HUES64 (cell line): ENCODE data around the gene GLCE.
"Not testable (repeated sequence)": the region's sequence is repeated elsewhere in the genome, so short reads cannot be mapped to it uniquely, and the experiment has no call there.

Source experiments
- H3K27ac ChIP-seq: 2 replicates; pipeline ENCODE4 v1.7.0; 2013; ENCODE audit warnings: low read depth, low read length, inconsistent platforms
- H3K27me3 ChIP-seq: 2 replicates; pipeline ENCODE4 v1.6.1; 2013; ENCODE audit warnings: mild to moderate bottlenecking, low read length; ENCODE audit not compliant: insufficient read depth
- H3K36me3 ChIP-seq: 2 replicates; pipeline ENCODE4 v1.6.1; 2013; ENCODE audit warnings: mild to moderate bottlenecking, low read length; ENCODE audit not compliant: insufficient read depth
- H3K4me1 ChIP-seq: 2 replicates; pipeline ENCODE4 v1.6.1; 2013; ENCODE audit warnings: mild to moderate bottlenecking, low read length, moderate library complexity; ENCODE audit not compliant: insufficient read depth
- H3K4me3 ChIP-seq: 2 replicates; pipeline ENCODE4 v1.5.1; 2013; ENCODE audit warnings: mild to moderate bottlenecking, low read length, moderate library complexity
- H3K9ac ChIP-seq: 2 replicates; pipeline ENCODE4 v1.6.1; 2013; ENCODE audit warnings: mild to moderate bottlenecking, low read depth, low read length
- H3K9me3 ChIP-seq: 2 replicates; pipeline ENCODE4 v1.6.1; 2013; ENCODE audit warnings: low read depth, low read length; ENCODE audit not compliant: insufficient read depth
- WGBS: fragments of 150-250, 120-280 bp; methylation state at CpG from one replicate; pipeline ENCODE4 v1.1.7; 2013; ENCODE audit warnings: missing lambda C conversion rate; 5-methylcytosine and 5-hydroxymethylcytosine counted together

The GLCE gene

GRCh38 chr15:69159805-69160140 lies 662 bp upstream of the GLCE start:
- H3K9me3 ChIP-seq = no peaks in the 10 kb centered on the region
- H3K36me3 ChIP-seq = no peaks in the 10 kb centered on the region
- peak overlapping the region; percentile 1; the same call in 1 of the 2 replicates for H3K27ac ChIP-seq
- peaks cover 19% of the 10 kb centered on the region for H3K27me3 ChIP-seq
- WGBS = 28% methylated on average over 7 of the region's 7 CpGs
- H3K4me3 ChIP-seq = peak overlapping the region; percentile 80
- H3K4me1 ChIP-seq = 0 out of 2 replicates have a peak, but pooled peaks cover 5% of the 10 kb centered on the region
- H3K9ac ChIP-seq = peak overlapping the region; percentile 61

DNA sequence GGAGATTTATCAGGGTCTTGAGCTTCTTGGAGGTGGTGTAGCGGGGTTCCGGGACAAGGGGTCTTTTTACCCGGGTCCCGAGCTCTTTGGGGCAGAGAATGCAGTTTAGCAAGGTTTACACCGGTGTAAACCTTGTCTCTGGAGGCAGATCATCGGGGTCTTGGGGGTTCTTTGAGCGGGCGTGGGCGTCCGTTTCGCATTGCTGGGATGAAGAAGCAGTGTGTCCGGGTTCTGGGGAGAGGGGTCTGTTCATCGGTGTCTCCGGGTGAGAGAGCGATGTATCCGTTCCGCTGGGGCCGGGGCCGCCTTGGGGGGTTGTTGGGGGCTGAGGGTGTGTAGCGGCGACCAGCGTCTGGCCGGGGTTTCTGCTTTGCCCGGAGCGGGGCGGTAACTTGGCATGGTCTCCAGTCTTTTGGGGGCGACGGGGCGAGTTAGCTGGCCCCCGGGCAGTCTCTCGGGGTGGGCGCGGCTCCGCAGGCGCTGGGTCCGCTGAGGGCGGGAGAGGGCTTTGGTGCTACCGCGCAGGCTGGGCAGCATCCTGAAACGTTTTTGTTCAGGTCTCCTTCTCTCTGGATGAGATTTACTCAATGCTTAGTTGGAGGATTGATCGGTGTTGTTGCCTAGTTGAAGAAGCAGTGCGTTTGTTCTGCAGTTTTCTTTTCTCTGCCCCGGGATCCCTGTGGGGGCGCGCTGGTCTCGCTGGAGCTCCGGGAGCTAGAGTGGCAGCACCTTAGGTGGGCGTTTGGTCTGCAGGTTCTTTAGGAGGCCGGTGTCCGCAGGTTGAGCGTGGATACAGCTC lies 843 bp downstream of the GLCE start:
- Histone ChIP-seq H3K9ac (peak overlapping the region; percentile 85), H3K4me3 (peak overlapping the region; percentile 80), H3K27ac (no peak overlapping the region), H3K27me3 (peaks cover 19% of the 10 kb centered on the region), H3K36me3 (no peaks in the 10 kb centered on the region), H3K9me3 (no peaks in the 10 kb centered on the region), H3K4me1 (0 out of 2 replicates have a peak, but pooled peaks cover 5% of the 10 kb centered on the region)
- 1% methylated on average over 51 of the region's 51 CpGs for WGBS

GRCh38 chr15:69161878-69162213 lies 1.4 kb downstream of the GLCE start:
- H3K36me3 ChIP-seq = no peaks in the 10 kb centered on the region
- whole genome bisulfite sequencing = 26% methylated on average over 5 of the region's 5 CpGs
- H3K4me3 ChIP-seq = peak overlapping the region; percentile 80
- peak overlapping the region; percentile 85 for H3K9ac ChIP-seq
- 0 out of 2 replicates have a peak, but pooled peaks cover 5% of the 10 kb centered on the region for H3K4me1 ChIP-seq
- H3K27ac ChIP-seq = no peak overlapping the region
- peaks cover 19% of the 10 kb centered on the region for H3K27me3 ChIP-seq
- no peaks in the 10 kb centered on the region for H3K9me3 ChIP-seq

DNA sequence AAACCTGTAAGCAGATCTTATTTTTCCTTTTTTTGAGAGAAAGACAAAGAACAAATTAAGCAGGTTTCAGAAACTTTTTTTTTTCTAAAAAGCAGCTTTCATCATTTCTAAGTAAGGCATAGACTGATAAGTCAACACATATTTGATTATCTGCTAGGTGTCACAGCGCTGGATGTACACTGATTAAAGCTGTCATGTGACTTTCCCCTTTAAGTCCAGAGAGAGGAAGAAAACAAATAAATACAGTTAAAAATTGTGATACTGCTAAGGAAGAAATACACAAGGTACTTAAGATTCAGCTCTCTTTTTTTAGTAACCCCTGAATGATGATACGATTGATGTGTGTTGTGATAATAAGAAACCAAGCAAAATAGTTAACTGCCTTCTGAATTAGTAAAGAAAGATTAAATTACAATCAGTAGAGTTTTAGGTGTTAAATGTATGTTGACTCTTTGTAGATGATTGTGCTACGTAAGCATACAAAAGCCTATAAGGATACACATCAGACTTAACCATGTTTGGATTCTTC lies 2.8 kb downstream of the GLCE start:
- Histone ChIP-seq H3K36me3 (no peaks in the 10 kb centered on the region), H3K4me1 (0 out of 2 replicates have a peak, but pooled peaks cover 5% of the 10 kb centered on the region), H3K27me3 (peaks cover 19% of the 10 kb centered on the region), H3K27ac (no peak overlapping the region), H3K9me3 (no peaks in the 10 kb centered on the region), H3K4me3 (no peak overlapping the region), H3K9ac (no peak overlapping the region)
- WGBS = 95% methylated on average over 2 of the region's 3 CpGs

DNA sequence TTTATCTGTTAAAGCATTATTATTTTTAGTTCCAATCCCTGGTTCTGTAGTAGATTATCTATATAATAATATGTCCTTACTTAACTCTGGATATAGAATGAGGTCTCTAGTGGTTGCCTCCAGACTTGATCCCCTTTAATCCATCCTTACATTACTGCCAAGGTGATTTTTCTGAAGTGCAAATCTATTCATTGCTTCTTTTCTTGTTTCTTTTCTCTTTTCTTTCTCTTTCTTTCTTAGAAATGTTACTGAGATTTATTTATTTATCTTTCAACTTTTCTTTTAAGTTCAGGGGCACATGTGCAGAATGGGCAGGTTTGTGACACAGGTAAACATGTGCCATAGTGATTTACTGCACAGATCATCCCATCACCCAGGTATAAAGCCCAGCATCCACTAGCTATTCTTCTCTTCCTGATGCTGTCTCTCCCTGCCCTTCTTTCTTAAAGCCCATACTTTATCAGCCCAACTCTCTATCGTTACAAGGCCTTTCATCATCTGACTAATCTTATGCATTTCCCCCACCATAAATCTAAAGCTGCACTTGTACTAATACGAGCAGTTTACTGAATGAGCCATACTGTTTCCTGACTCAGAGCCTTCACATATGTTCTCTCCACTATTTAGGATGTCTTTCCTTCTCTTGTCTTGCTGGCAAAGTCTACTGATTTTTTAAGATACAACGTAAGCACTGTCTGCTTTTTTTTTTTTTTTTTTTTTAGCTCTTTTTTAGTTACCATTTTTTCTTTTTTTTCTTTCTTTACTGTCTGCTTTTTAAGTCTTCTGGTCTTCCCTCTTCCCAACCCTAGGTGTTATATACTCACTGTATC lies 4.6 kb downstream of the GLCE start:
- 90% methylated on average over 3 of the region's 3 CpGs for WGBS
- H3K9ac ChIP-seq = no peak overlapping the region
- H3K27ac ChIP-seq = no peak overlapping the region
- H3K4me1 ChIP-seq = no peaks in the 10 kb centered on the region
- peaks cover 19% of the 10 kb centered on the region for H3K27me3 ChIP-seq
- no peaks in the 10 kb centered on the region for H3K36me3 ChIP-seq
- H3K4me3 ChIP-seq = no peak overlapping the region
- H3K9me3 ChIP-seq = no peaks in the 10 kb centered on the region

DNA sequence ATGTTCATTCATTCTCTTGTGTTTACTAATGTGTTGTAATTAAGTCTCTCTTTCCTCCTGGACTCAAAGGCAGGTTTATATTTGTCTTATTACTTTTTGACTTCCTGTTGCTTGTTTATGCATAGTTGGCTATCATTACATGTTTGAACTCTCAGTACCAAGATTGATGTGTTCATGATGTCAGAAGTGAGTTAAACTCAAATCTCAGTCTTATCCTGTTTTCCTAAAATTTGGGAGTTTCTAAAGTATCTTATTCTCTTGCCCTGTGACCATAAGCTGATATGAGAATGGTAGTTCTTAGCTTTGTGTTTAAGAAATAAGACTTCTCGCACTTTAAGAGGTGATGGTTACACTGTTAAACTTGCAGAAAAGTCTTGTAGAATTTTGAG lies 5.2 kb downstream of the GLCE start:
- H3K4me1 ChIP-seq = no peaks in the 10 kb centered on the region

GRCh38 chr15:69167218-69167846 lies 6.9 kb downstream of the GLCE start:
- H3K4me3 ChIP-seq = no peak overlapping the region

More for the DNA sequence above, 5.2 kb downstream of the GLCE start:
- Histone ChIP-seq H3K36me3 (no peaks in the 10 kb centered on the region), H3K27ac (no peak overlapping the region), H3K9me3 (no peaks in the 10 kb centered on the region), H3K4me3 (no peak overlapping the region), H3K27me3 (peaks cover 19% of the 10 kb centered on the region), H3K9ac (no peak overlapping the region)
- WGBS = 89% methylated on average over 1 of the region's 1 CpG

GRCh38 chr15:69168361-69168760 lies 7.9 kb downstream of the GLCE start:
- H3K36me3 ChIP-seq, H3K9me3 ChIP-seq, H3K27ac ChIP-seq, H3K27me3 ChIP-seq, H3K4me1 ChIP-seq, H3K9ac ChIP-seq, H3K4me3 ChIP-seq: not testable (repeated sequence)
- 93% methylated on average over 6 of the region's 7 CpGs for WGBS

More at GRCh38 chr15:69167218-69167846, 6.9 kb downstream of the GLCE start:
- no peaks in the 10 kb centered on the region for H3K9me3 ChIP-seq
- H3K27me3 ChIP-seq = peaks cover 8% of the 10 kb centered on the region
- H3K9ac ChIP-seq = no peak overlapping the region
- 97% methylated on average over 2 of the region's 2 CpGs for WGBS
- no peaks in the 10 kb centered on the region for H3K4me1 ChIP-seq
- H3K36me3 ChIP-seq = no peaks in the 10 kb centered on the region
- no peak overlapping the region for H3K27ac ChIP-seq

DNA sequence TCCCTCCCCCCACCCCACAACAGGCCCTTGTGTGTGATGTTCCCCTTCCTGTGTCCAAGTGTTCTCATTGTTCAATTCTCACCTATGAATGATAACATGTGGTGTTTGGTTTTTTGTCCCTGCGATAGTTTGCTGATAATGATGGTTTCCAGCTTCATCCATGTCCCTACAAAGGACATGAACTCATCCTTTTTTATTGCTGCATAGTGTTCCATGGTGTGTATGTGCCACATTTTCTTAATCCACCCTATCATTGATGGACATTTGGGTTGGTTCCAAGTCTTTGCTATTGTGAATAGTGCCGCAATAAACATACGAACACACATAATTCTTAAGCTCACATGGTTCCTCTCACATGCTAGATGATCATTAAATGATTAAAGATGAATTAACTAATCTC lies 9.1 kb downstream of the GLCE start:
- H3K4me3 ChIP-seq, H3K36me3 ChIP-seq, H3K27me3 ChIP-seq, H3K27ac ChIP-seq, H3K9me3 ChIP-seq, H3K4me1 ChIP-seq, H3K9ac ChIP-seq: not testable (repeated sequence)
- 100% methylated on average over 1 of the region's 3 CpGs for WGBS

DNA sequence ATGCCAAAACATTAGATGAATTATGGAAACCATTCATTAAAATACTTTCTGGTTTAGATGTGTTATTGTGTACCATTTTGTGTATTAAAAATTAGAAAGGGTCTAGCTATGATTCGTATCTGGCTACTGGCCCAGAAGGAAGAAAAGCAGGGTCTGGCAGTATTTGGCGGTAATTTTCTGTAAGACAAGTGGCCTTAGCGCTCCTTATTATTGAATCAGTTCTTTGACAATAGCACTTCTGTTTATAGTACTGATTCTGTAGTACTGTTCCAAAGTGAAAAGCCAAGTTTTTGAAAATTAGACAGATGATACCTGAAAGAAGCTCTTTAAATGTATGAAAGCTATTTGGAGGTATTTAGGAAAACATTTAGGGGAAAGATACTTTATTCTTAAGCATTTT lies 10.2 kb downstream of the GLCE start:
- WGBS = 96% methylated on average over 3 of the region's 3 CpGs
- Histone ChIP-seq H3K36me3 (no peaks in the 10 kb centered on the region), H3K4me3 (no peak overlapping the region), H3K27ac (no peak overlapping the region), H3K9me3 (no peaks in the 10 kb centered on the region), H3K9ac (no peak overlapping the region), H3K27me3 (no peaks in the 10 kb centered on the region), H3K4me1 (no peaks in the 10 kb centered on the region)

DNA sequence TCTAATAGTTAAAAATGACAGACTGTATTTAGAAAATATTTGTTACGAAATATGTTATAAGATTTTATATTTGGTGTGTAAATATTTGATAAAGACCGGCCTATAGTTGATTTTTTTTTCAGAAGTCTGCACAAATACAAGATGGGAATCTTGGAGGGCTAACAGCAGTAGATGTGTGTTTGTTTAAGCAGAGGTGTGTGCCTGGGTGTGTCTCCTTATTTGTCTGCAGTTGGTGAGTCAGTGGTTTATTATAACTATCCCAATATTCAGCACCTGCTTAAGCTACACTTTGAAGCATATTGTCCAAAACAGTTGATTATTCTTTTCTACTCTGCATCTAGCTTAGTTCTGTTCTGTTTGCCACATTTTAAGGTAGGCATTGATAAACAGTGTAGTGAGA lies 12.4 kb downstream of the GLCE start:
- no peaks in the 10 kb centered on the region for H3K36me3 ChIP-seq
- H3K9ac ChIP-seq = no peak overlapping the region
- no peaks in the 10 kb centered on the region for H3K27me3 ChIP-seq
- H3K27ac ChIP-seq = no peak overlapping the region
- H3K4me1 ChIP-seq = no peaks in the 10 kb centered on the region
- no peaks in the 10 kb centered on the region for H3K9me3 ChIP-seq
- H3K4me3 ChIP-seq = no peak overlapping the region
- 93% methylated on average over 2 of the region's 2 CpGs for WGBS
